Stimulated activated CD8-positive, alpha-beta memory T cell treated with anti-CD3 and anti-CD28 coated beads, Interleukin-4, amount 100 ng/mL, for 48 hours (primary cell): ENCODE results near the gene GADL1.

Experiments
- DNase-seq: peaks from one replicate; pipeline ENCODE4 v3.0.0-alpha.2; 2020

GADL1 gene

GRCh38 chr3:30712991-30713390 is 181.5 kb downstream of the GADL1 start:
- no peak for DNase-seq

GRCh38 chr3:30711867-30712266 is 182.6 kb downstream of the GADL1 start:
- DNase-seq: no peak

GRCh38 chr3:30711151-30711550 is 183.3 kb downstream of the GADL1 start:
- DNase-seq: no peak

- DNase-seq: no peak
Measured at GRCh38 chr3:30710017-30710416, 184.4 kb downstream of the GADL1 start.

GRCh38 chr3:30708472-30708871 is 186.0 kb downstream of the GADL1 start:
- DNase-seq: no peak

- DNase-seq: no peak
Measured at GRCh38 chr3:30707825-30708224, 186.6 kb downstream of the GADL1 start.

GRCh38 chr3:30704931-30705890 is 189.2 kb downstream of the GADL1 start:
- DNase-seq: no peak

GRCh38 chr3:30702828-30703397 is 191.5 kb downstream of the GADL1 start:
- no peak for DNase-seq

GRCh38 chr3:30702038-30702827 is 192.2 kb downstream of the GADL1 start:
- DNase-seq: no peak

GRCh38 chr3:30700702-30701321 is 193.6 kb downstream of the GADL1 start:
- DNase-seq: no peak

- DNase-seq: no peak
Measured at GRCh38 chr3:30699927-30700326, 194.5 kb downstream of the GADL1 start.

GRCh38 chr3:30698549-30698948 is 195.9 kb downstream of the GADL1 start:
- DNase-seq: no peak

GRCh38 chr3:30696896-30697295 is 197.6 kb downstream of the GADL1 start:
- DNase-seq: no peak

GRCh38 chr3:30696403-30696819 is 198.1 kb downstream of the GADL1 start:
- no peak for DNase-seq

GRCh38 chr3:30695302-30696061 is 199.0 kb downstream of the GADL1 start:
- DNase-seq: no peak

- DNase-seq: no peak
Measured at GRCh38 chr3:30694668-30695067, 199.8 kb downstream of the GADL1 start.

- DNase-seq: no peak
Measured at GRCh38 chr3:30694148-30694547, 200.3 kb downstream of the GADL1 start.

GRCh38 chr3:30693470-30694120 is 200.9 kb downstream of the GADL1 start:
- no peak for DNase-seq

GRCh38 chr3:30692498-30693130 is 201.8 kb downstream of the GADL1 start:
- DNase-seq: no peak

GRCh38 chr3:30691944-30692343 is 202.5 kb downstream of the GADL1 start:
- no peak for DNase-seq

- DNase-seq: no peak
Measured at GRCh38 chr3:30691249-30691880, 203.1 kb downstream of the GADL1 start.
